Iris pigment epithelial cell (primary cell): Measurements from ENCODE around the gene RRP1.
"Not testable (repeated sequence)": the region's sequence is repeated elsewhere in the genome, so short reads cannot be mapped to it uniquely, and the experiment has no call there.

Experiments
- DNase-seq: peaks from one replicate; pipeline ENCODE4 v3.0.0-alpha.2; 2011; ENCODE audit warnings: low read depth

RRP1 gene

DNA sequence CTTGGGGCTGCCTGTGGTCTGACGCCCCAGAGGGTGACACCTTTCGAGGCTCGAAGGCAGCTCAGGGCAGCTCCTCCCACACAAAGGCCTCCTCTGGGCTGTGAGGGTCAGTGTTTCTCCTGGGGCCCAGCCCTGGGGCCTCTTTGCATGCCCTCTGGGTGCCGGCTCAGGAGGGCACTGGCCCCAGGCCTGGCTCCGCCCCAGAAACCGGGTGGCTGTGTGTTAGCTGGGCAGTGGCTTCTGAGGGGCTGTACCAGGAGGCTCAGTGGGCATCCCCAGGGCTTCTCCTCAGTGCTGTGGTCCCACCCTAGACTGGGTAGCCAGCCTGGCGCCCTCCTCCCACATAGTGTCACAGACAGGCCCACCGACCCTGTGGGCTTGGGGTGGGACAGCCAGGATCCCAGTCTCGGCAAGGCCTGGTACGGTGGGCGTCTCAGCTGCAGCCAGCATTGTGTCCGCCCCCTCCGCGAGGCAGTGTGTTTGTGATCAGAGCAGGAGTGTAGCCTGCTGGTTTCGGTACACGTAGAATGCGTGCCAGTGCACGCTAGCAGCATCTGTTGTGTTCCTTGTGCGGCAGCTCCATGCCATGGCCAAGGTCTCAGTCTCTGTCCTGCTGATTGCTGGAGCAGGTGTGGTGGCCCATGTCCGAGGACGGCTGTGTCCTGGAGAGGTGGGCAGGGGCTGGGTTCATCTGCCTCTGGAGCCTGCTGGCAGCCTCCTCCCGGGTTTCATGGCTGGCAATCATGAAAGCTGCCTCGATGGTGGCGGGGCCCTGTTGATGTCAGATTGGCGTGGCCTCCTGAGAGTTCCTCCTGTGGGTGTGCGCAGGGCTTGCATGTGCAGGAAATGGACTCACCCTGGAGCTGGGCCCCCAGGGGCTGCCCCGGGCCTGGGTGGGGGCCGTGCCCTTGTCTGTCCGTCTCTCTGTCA, 28.0 kb downstream of the RRP1 start:
- no peak for DNase-seq

DNA sequence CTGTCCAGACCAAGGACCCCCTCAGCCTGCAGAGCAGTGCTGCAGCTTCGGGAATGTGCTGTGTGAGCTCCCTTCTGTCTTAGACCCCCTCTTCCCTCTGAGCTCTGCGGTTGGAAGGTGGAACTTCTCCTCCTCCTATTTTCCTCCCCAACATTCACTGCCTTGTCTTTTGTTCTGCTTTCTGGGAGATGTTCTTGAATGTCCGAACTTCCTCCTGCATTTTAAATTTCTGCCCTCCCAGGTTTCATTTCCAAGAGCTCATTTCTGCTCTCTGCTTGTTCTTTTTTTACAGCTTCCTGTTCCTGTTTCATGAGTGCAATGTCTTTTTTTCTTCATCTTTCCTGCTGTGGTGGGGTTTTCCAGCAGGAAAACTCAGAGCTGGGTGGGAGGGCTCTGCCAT, 29.3 kb downstream of the RRP1 start:
- DNase-seq, result no peak

DNA sequence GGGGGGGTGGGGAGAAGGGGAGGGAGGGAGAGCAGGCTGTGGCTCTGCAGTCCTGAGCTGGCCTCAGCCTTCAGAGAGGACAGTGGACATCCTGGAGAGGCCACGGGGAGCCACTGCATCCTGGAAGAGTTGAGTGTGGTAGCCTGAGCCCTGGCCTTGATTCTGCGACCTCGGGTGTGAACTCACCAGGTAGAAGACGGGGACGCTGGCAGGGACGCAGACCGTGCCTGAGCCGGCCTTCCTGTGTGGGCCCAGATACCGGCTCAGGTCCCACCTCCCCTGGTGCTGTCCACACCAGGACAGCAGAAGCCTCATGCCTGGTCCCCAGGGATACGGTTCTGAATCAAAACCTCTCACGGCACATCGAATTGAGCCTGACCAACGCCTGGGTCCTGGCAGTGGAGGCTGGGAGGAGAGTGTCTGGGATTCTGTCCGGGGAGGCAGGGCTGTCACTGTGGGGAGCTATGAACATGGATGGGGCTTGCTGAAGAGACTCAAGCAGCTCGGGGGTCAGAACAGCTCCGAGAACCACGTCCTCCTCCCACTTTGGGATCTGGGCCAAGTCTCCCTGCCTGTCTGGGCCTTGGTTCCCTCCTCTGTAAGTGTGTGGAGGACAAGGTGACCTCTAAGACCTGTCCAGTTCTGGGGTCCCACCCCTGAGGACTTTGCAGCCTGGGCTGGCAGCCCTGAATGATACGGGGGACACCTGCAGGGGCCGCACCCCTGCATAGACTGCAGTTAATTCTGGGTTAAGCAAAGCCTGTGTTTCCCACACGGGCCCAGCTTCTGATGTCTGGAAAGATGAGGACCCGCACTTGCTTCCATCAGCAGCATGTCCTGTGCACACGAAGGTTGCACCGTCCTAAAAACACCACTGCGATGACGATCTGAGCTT, 30.4 kb downstream of the RRP1 start:
- DNase-seq, result no peak

DNA sequence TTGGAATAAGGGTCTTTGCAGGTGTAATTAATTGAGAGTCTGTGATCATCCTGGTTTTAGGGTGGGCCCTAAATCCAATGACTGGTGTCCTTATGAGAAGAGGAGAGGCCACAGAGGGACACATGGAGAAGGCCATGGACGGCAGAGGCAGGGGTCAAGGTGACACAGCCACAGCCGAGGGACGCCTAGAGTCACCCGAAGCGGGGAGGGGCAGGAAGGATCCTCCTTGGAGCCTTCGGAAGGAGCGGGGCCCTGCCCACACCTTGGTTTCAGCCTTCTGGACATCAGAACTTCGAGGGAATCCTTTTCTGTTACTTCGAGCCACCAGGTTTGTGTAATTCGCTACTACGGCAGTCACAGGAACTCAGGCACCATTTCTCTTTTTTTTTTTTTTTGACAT, 31.1 kb downstream of the RRP1 start:
- DNase-seq, result no peak

DNA sequence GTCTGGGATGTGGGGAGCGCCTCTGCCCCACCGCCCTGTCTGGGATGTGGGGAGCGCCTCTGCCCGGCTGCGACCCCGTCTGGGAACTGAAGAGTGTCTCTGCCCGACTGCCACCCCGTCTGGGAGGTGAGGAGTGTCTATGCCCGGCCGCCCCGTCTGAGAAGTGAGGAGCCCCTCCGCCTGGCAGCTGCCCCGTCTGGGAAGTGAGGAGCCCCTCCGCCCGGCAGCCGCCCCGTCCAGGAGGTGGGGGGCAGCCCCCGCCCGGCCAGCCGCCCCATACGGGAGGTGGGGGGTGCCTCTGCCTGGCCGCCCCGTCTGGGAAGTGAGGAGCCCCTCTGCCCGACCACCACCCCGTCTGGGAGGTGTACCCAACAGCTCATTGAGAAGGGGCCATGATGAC, 32.8 kb downstream of the RRP1 start:
- not testable (repeated sequence) for DNase-seq

DNA sequence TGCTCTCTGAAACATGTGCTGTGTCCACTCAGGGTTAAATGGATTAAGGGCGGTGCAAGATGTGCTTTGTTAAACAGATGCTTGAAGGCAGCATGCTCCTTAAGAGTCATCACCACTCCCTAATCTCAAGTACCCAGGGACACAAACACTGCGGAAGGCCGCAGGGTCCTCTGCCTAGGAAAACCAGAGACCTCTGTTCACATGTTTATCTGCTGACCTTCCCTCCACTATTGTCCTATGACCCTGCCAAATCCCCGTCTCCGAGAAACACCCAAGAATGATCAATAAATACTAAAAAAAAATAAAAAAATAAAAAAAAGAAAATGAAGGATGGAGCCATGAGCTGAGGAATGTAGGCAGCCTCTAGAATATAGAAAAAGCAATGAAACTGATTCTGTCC, 33.4 kb downstream of the RRP1 start:
- DNase-seq, result not testable (repeated sequence)

DNA sequence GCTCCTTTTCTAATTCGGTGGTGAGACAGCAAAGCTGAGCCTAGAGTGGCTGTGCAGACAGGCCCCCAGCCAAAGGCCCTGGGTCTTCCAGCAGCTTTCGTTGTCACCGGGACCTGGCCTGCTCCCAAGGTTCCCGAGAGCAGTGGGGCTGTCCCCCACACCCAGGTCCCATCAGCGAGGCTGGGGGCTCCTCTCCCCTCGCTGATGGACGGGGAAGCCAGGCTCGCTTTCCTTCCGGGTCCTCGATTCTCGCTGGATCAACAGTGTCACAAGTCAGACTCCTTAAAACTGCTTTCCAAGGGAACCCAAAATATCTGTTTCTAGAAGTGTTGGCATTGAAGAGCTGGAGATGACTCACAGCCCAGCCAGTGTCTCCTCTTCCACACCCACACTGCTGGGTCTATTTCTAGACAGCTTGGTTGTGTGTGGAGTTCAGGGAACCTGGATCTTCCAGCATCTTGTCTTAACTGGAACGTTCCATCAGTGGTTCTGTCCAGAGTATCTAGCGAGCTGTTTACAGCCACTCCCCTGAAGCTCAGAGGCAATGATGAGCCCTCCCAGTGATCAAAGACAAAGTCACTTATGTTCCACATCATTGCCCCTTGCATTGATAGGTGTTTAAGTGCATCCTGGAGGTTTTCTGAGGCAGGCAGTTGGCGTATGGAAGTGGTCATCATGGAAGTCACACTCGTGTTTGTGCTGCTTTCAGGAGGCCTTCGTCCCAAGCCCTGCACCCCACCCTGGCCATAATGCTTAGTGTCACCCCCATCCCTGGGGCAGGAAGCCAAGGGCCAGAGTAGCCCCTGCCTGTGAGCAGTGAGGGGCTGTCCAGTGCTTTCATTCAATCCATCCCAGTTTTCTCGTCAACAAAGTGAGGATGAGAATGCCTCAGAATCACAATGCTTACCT, 35.2 kb downstream of the RRP1 start:
- peak; percentile 52 for DNase-seq

DNA sequence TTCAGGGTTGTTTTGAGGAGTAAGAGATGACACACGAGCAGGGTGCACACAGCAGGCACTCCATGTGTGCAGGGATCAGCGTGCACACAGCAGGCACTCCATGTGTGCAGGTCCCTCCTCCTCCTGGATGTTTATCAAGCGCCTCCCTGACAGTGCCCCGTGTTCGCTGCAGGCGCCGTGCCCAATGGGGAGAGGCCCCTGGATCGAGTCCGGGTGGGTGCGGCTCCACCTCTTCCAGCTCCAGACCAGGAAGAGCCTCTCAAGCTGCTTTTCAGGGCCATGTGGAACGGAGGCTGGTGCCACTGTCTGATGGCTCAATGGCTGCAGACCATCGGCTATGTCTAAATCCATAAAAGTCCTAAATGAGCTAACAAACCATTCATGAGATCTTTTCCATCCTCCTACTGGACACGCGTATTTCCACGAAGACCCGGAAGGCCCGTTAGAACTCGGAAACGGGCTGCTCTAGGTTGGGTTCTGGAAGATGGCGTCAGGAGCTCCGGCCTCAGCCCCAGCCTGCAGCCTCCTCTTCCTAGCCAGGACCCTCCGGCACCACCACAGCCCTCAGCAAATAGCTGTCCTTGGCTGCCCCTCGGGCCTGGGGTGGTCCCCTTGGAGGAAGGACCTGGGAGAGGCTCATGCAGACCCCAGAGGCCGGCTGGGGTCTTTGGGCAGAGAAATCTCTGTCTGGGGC, 36.0 kb downstream of the RRP1 start:
- DNase-seq, result no peak

DNA sequence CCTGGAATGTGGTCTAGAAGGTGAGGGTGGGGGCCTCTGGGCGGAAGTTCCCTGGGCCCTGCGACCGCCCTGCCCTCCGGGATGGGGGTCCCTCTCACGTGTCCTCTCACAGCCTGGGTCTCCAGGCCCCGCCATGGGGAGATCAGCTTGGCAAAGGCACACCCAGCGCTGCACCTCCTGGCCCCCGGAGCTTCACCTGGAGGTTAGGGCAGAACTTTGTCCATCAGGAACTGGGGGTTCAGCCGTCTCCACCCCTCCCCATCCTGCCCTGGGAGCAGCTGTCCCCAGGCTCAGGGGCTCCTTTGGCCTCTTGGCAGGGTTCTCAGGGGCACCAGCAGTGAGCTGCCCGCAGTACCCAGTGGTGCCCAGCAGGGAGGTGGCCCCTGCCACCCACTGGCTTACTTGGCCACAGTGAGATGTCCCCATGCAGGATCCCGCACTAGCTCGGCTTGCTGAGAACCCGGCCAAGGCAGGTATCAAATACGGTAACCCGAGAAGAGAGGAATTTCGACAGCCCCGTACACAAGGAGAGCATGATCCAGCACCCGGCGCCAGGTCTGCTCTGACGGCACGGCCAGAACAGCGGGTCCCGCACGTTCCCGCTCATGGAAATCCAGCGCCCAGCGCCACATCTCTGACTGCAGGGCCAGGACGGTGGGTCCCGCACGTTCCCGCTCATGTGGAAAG, 36.7 kb downstream of the RRP1 start:
- peak; percentile 28 for DNase-seq

DNA sequence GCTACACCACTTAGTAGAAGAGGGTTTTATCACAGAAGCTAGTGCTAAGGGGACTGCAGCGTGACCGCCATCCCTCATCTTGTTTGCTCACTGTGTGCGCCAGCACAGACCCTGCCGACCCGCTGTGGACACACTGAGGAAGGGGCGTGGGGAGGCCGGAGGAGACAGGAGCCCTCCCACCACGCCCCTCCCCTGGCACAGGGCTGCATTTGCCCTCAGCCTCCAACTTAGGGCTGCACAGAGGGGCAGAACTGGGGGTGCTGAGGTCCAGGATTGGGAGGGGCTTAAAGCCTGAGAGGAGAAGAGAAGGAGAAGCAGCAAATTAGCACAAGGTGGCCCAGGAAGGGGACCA, 37.2 kb downstream of the RRP1 start:
- no peak for DNase-seq

DNA sequence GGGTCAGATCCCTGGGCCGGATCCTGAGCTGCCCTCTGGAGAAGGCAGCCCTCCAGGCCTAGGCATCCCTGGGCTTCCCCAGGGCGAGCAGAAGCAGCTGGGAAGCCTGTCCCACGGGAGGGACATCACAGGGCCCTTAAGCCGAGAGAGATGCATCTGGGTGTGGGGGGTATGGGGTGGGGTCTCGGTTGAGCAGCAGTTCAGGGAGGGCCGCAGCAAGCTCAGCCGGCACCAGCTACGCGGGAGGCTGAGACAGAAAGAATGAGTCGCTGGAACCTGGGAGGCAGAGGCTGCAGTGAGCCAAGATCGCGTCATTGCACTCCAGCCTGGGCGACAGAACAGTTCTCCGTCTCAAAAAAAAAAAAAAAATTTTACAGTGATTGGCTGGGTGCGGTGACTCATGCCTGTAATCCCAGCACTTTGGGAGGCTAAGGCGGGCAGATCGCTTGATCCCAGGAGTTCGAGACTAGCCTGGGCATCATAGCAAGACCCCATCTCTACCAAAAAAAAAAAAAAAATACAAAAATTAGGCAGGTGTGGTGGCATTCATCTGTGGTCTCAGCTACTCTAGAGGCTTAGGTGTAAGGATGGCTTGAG, 37.7 kb downstream of the RRP1 start:
- peak; percentile 47 for DNase-seq

DNA sequence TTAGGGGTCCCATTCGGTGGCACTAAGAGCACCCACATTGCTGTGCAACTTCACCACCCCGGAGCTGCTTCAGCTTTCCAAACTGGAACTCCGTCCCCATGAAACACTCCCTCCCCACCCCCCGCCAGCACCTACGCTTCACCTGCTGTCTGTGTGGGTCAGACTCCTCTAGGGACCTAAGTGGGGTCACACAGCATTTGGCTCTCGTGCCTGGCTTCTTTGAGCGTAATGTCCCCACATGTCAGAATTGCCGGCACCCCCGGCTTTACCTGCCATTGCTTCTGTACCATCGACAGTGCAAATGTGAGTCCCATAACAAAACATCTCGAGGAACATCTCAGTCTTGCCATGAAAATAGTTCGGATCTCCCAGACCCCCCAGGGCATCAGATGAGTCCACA, 39.8 kb downstream of the RRP1 start:
- no peak for DNase-seq

DNA sequence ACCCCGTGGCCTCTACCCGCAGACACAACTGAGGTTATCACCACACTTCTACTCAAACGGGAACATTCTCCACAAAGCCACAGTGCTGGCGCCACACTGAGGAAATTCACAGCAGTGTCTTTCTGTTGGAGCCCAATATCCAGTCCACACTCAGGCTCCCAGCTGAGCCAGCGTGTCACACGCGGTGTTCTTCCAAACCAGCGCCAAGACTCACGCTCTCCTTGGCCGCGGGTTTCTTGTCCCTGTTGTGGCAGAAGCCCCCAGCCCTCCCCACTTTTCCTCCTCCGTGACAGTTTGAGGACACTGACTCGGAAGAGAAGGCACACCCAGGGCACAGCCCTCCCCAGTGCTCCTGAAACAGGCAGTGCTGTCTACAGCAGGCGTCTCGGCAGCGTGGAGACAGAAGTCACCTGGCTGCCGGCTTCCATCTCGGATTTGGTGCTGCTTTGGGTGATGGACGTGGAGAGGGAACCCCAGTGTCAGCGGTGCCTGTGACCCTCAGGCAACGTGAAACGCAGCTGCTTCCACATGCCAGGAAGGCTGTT, 40.3 kb downstream of the RRP1 start:
- DNase-seq, result no peak

DNA sequence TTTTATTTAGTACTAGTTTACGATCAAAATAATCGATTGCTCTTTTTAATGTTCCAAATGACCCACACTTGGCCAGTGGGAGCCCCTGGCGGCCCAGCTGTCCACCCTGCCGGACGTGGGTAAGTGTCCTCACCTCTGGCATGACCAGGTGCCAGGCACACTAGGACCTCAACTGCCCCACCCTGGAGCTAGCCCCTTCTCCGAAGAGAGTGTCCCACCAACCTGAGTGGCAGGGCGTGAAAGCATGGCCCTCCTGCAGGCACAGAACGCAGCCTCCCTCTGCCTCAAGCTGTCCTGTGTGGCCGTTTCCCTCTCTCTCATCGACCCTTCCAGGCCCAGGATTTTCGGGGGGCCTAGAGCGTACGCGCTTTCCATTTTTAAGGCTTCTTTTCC, 42.8 kb downstream of the RRP1 start:
- DNase-seq, result no peak

DNA sequence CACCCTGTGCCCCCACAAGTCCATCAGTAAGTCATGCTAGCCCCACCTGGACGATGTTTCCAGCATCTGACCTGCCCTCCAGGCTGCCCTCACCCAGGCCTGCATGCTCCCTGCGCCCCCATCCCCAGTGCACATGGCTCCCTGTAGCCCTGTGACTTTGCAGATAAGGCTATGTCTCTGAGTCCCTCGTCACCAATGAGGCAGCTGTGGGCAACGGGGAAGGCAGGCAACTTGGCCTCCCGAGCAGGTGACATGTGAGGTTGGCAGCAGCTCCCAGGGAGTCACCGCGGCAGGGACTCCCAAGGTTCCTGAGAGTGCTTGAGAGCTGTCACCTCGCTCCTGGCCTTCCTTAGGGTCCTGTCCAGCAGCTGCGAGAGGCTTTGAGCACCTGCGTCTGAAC, 43.3 kb downstream of the RRP1 start:
- no peak for DNase-seq

DNA sequence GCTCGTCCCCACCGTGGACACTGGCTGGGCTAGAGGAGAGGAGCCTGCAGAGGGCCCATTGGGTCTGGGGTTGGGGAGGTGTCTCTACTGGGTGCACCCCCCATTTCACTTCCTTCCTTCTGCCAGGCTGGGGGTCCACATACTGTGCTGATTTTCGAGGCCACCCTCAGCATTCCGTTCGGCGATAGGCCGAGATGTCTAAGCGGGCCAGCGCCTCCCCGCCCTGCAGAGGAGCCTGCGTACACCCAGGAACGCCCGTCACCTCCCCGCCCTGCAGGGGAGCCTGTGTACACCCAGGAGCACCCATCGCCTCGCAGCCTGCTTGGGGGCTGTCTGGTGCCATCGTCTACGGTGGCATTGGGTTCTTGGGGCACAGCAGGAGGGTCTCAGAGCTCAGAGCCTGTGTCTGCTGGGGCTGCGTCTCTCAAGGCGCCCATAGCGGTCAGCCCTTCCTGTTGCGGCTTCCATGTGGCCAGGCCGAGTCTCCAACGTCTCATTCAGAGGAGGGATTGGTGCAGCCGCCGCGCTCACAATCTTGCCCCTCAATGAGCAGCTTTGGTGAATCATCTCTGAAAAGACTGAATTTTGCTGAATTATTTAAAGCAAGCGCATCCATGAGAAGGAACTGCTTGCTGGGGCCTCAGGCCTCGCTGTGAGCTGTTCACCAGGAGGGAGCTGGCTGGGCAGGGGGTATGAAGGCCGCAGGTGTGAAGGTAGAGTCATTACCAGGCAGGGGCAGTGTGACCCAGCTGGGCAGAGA, 44.9 kb downstream of the RRP1 start:
- no peak for DNase-seq

DNA sequence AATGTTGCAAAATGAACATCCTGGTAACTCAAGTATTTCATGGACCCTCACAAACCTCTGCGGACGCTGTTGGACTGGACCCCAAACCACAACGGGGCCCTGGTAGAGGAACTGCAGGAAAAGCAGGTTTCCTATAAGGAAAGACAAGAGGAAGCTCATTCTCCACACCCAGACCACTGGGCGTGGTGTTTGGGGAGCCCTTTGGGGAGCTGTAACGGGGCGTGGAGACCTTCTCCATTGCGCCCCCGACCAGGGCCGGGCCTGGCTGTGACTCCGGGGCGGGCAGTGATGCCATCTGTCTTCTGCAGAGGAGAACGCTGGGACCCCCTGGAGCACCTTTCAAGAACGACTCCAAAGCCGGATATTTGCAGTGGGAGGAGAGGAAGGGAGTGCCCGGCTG, 45.7 kb downstream of the RRP1 start:
- DNase-seq, result no peak

DNA sequence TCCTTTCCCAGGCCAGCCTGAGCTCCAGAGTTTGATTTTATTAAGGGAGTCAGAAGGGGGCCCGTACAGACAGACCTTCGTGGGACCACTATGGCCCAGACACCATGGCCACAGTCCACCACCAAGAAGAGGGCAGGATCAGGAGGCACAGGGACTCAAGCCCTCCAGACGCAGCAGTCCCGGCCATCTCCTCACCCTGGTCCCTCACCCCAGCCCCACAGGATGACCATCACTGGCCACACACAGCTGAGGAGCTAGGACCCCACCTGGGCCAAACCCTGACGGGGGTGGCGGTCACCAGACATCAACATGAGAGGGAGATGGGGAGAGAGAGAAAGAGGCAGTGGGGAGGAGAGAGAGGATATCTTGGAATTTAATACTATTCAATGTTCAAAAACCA, 46.5 kb downstream of the RRP1 start:
- DNase-seq, result no peak

DNA sequence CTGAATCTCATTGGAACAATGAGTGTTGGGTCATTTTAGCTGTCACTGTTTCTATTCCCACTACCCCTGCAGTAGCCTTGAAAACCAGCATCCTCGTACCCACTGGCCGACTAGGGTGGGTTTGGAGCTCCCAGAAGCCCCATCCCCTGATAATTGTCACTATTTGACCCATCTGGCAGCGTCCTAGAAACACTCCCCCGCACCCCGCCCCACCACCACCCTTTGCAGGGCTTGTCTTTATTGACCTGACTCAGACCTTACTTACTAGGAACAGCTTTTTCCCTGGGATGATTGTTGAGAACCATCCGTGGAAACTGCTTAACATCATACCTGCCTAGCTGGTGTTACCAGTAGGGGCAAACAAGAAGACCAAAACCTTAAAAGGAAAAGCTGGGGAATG, 47.2 kb downstream of the RRP1 start:
- DNase-seq, result no peak
